ENCODE measurements around the gene CHERP. TPM values are rescaled to one million over a fixed set of nuclear protein-coding genes. Genes with fewer than 3 reads are reported as not detected.

The CHERP gene
- total RNA-seq, 1 experiment from 2014 or later, result 13.4 TPM

DNA sequence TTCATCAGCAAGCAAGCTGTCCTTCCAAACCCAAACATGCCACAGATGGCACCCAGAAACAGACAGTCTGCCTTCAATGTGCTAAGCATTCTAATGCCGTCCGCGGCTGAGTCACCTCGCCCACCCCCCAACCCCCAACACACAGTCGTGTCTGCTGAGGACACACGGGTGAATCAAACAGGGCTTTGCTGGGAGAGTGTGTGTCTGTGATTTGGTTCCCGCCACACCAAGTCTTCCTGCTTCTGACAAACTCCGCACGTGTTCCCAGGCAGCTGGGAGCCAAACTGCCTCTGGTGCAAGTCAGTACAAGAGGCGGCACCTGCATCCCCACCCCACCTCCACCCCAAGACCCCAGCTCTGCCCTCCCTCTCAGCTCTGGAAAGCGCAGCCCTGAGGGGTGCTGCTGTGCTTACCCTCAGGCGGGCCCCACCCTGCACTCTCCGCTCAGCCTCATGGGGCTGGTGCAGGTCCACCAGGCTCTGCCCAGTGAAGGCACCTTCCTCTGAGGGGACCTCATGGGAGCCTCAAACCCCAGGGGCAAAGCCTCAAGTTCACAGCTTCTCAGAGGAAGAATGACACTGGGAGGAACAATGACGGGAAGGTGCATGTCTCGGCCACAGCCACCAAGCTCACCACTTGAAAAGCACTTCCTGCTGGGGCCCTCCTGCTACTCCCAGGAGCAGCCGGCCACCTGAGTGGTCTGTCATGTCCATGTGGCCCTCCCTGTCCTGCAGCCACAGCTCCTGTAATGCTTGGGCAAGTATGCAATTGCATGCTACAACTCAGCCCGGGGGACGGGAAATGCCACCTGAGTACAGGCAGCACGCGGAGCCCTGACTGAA is 45.0 kb upstream of the CHERP start:
- Histone ChIP-seq H4K20me1 (ENCODE audit: low read length) (peaks cover 40% of the 10 kb centered on the region), H3K4me1 (ENCODE audit: insufficient read depth, low read length) (peaks cover 17% of the 10 kb centered on the region), H3K79me2 (ENCODE audit: low read length) (peaks cover 98% of the 10 kb centered on the region), H3K36me3 (ENCODE audit: low read depth, low read length) (no peaks in the 10 kb centered on the region), H3K27ac (ENCODE audit: low read length) (no peak overlapping the region), H3F3A (ENCODE audit: low read length, unreplicated experiment) (no peaks in the 10 kb centered on the region), H3K27me3 (ENCODE audit: low read length) (no peaks in the 10 kb centered on the region), H2AFZ (ENCODE audit: low read length) (no peak overlapping the region), H3K9ac (ENCODE audit: low read length) (no peak overlapping the region), H3K4me2 (ENCODE audit: low read length) (no peak overlapping the region), H3K4me3 (ENCODE audit: low read length) (no peak overlapping the region), H3K9me2 (replicated peaks; ENCODE audit: low read length) (no peaks in the 10 kb centered on the region), H3K9me3 (ENCODE audit: low read length) (no peaks in the 10 kb centered on the region)
- TF ChIP-seq, protein P1, sequence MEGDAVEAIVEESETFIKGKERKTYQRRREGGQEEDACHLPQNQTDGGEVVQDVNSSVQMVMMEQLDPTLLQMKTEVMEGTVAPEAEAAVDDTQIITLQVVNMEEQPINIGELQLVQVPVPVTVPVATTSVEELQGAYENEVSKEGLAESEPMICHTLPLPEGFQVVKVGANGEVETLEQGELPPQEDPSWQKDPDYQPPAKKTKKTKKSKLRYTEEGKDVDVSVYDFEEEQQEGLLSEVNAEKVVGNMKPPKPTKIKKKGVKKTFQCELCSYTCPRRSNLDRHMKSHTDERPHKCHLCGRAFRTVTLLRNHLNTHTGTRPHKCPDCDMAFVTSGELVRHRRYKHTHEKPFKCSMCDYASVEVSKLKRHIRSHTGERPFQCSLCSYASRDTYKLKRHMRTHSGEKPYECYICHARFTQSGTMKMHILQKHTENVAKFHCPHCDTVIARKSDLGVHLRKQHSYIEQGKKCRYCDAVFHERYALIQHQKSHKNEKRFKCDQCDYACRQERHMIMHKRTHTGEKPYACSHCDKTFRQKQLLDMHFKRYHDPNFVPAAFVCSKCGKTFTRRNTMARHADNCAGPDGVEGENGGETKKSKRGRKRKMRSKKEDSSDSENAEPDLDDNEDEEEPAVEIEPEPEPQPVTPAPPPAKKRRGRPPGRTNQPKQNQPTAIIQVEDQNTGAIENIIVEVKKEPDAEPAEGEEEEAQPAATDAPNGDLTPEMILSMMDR (conservative IDR thresholded peaks at IDR 0.05; ENCODE audit: low read depth, low read length), result no peak
- intact Hi-C loops (cut with micrococcal nuclease), result no loop called here
- ATAC-seq (no peak), DNase-seq (no peak)
- POLR2A ChIA-PET (ENCODE audit: unreplicated experiment), result no interaction called here
- CTCF ChIA-PET, result no interaction called here
- no TSS peak for BruUV-seq (replicated peaks)

DNA sequence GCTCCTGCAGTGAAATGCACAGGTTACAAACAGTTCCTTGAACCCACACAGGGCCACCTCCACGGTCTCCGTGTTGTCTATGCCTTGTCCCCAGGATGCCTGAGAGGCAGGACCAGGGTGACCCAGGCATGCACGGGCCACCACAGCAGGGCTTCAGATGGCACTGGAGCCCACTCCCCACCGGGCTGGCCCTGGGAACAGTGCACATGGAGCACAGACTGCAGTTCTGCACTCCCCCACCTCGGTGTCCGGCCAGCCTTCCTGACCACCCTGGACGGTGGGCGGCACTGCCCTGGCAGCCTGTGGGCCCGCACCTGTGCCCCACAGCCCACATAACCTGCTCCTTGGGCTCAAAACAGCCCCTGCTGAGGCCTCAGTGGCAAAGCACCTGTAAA is 44.2 kb upstream of the CHERP start:
- Histone ChIP-seq H3K79me2 (ENCODE audit: low read length) (peaks cover 98% of the 10 kb centered on the region), H3K27ac (ENCODE audit: low read length) (no peak overlapping the region), H3K4me3 (ENCODE audit: low read length) (no peak overlapping the region), H3K9ac (ENCODE audit: low read length) (no peak overlapping the region), H3K9me3 (ENCODE audit: low read length) (no peaks in the 10 kb centered on the region), H2AFZ (ENCODE audit: low read length) (no peak overlapping the region), H3F3A (ENCODE audit: low read length, unreplicated experiment) (no peaks in the 10 kb centered on the region), H3K36me3 (ENCODE audit: low read depth, low read length) (no peaks in the 10 kb centered on the region), H3K4me1 (ENCODE audit: insufficient read depth, low read length) (peaks cover 15% of the 10 kb centered on the region), H3K9me2 (replicated peaks; ENCODE audit: low read length) (no peaks in the 10 kb centered on the region), H4K20me1 (ENCODE audit: low read length) (peaks cover 37% of the 10 kb centered on the region), H3K27me3 (ENCODE audit: low read length) (no peaks in the 10 kb centered on the region), H3K4me2 (ENCODE audit: low read length) (no peak overlapping the region)
- TF ChIP-seq EZH2phosphoT487 (IDR thresholded peaks at IDR 0.05; ENCODE audit: borderline replicate concordance, low read length) (no peak), EZH2 (IDR thresholded peaks at IDR 0.05; ENCODE audit: low read length, unreplicated experiment) (no peak)
- TF ChIP-seq, protein P1 (conservative IDR thresholded peaks at IDR 0.05; ENCODE audit: low read depth, low read length), result no peak
- intact Hi-C loops (cut with micrococcal nuclease), result no loop called here
- no peak for ATAC-seq
- CTCF ChIA-PET, result no interaction called here
- POLR2A ChIA-PET (ENCODE audit: unreplicated experiment), result no interaction called here
- no TSS peak for BruUV-seq (replicated peaks)
- no peak for DNase-seq

DNA sequence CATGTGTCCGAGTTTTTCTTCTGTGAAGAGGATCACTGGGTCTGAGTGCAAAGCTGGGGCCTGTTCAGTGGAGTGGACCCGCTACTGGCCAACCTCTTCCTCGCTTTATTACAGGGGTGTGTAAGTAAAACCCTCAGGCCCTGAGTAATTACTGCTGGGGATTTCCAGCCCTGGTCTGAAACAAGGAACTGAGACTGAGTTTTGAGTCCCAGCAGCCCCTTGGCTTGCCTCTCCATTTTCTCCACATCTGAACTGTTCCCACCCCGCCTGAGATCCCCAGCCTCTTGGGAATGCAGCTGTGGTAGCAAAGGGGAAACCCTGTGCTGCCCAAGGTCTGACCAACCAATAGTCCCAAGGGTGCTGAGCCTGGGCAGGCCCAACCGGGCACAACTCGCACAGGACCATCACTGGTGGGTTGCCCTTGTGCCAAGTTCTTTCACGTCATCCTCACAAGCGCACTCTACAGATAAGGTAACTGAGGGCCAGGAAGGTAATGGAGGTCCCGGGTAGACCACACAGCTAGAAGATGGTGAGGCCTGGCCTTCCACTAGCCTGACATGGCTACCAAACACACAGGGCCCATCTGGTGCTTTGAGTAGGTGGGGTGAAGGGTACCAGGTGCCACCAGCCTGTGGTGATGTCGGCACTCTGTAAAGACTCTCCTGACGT is 43.7 kb upstream of the CHERP start:
- CTCF ChIA-PET, result no interaction called here
- no peak for ATAC-seq
- POLR2A ChIA-PET (ENCODE audit: unreplicated experiment), result no interaction called here
- H3K9me3 ChIP-seq (ENCODE audit: low read length), result no peaks in the 10 kb centered on the region
- H3K9ac ChIP-seq (ENCODE audit: low read length), result no peak overlapping the region
- intact Hi-C loops (cut with micrococcal nuclease), result no loop called here
- H3K4me1 ChIP-seq (ENCODE audit: insufficient read depth, low read length), result peaks cover 15% of the 10 kb centered on the region
- peaks cover 36% of the 10 kb centered on the region for H4K20me1 ChIP-seq (ENCODE audit: low read length)
- H3K4me3 ChIP-seq (ENCODE audit: low read length), result no peak overlapping the region
- no peaks in the 10 kb centered on the region for H3K9me2 ChIP-seq (replicated peaks; ENCODE audit: low read length)
- H3K36me3 ChIP-seq (ENCODE audit: low read depth, low read length), result no peaks in the 10 kb centered on the region
- H3F3A ChIP-seq (ENCODE audit: low read length, unreplicated experiment), result no peaks in the 10 kb centered on the region
- TF ChIP-seq EZH2phosphoT487 (IDR thresholded peaks at IDR 0.05; ENCODE audit: borderline replicate concordance, low read length) (no peak), EZH2 (IDR thresholded peaks at IDR 0.05; ENCODE audit: low read length, unreplicated experiment) (no peak)
- TF ChIP-seq, protein P1 (conservative IDR thresholded peaks at IDR 0.05; ENCODE audit: low read depth, low read length), result no peak
- DNase-seq, result no peak
- peaks cover 98% of the 10 kb centered on the region for H3K79me2 ChIP-seq (ENCODE audit: low read length)
- H3K4me2 ChIP-seq (ENCODE audit: low read length), result no peak overlapping the region
- H2AFZ ChIP-seq (ENCODE audit: low read length), result no peak overlapping the region
- BruUV-seq (replicated peaks), result no TSS peak
- H3K27me3 ChIP-seq (ENCODE audit: low read length), result no peaks in the 10 kb centered on the region
- no peak overlapping the region for H3K27ac ChIP-seq (ENCODE audit: low read length)

Measured in PC-3 (cell line).